ENCODE data around the gene TCF21.
A peak's percentile ranks its signal among the peaks of the same experiment; 100 is the strongest.
"Not testable (repeated sequence)": the region's sequence is repeated elsewhere in the genome, so short reads cannot be mapped to it uniquely, and the experiment has no call there.

The TCF21 gene

DNA sequence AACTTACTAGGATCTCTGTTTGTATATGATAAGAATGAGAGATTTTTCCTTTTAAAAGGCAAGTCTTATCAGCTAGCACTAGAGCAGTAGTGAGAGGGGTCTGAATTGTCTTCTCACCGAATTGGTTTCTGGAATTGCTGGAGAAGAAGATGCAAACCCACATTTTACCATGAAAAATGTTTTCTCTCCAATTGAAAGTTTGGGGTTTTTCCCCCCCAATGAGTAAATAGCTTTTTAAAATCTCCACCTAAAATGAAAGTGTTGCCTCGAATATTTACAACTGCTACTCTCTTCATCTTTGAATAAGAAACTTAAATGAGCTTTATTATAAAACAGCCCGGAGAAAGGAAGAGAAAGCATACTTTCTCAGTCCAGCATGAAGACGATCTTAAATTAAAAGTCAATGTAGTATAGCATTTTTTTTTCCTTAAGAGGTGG, 1.8 kb downstream of the TCF21 start:
- DNase-seq = no peak

GRCh38 chr6:133891149-133891926, 2.4 kb downstream of the TCF21 start:
- peak; percentile 25 to 34 for DNase-seq

GRCh38 chr6:133891927-133892812, 3.3 kb downstream of the TCF21 start:
- DNase-seq = no peak

- DNase-seq = no peak
Observed at GRCh38 chr6:133892813-133893691, 4.1 kb downstream of the TCF21 start.

DNA sequence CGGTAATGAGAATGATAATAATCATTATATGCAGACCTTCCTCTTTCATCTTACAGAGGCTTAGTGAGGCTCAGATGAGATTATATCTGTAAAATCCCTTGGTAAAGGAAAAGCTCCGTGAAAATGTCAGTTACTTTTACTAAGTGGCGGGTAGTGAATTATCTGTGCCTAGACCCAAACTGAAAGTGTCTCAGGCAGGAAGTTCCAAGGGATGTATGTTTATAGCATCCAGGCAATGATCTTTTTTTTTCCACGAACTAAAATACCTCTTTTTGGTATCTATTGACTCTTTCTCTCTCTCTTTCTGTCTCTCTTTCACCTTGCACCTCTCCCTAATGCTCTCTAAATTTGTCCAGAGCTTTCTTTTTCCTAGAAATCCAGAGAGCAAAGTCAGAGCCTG, 5.0 kb downstream of the TCF21 start:
- no peak for DNase-seq

GRCh38 chr6:133894369-133894768, 5.5 kb downstream of the TCF21 start:
- no peak for DNase-seq

DNA sequence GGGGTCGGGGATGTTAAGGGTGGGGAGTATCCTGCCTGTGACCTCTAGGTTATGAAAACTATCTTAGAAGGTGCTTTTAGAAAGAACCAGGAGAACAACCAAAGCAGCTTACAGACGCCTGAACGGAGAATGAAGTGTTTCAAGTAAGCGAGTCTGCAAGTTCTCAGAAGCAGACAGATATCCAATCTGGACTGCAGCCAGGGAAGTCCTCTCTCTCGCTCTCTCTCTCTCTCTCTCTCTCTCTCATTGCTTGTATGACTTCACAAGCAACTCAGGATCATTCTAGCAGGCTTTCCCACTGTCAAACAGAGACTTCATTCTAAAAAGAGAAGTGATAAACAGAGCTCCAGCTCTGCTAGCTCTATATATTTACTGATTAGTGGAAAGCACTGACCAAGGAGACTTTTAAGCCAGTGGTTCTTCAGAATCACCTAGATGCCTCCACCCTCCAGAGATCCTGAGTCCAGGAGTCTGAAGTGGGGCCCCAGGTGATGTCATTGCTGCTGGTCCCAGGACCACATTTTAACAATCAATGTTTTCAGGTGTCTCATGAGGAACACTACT, 6.0 kb downstream of the TCF21 start:
- no peak for DNase-seq

GRCh38 chr6:133895573-133896343, 6.8 kb downstream of the TCF21 start:
- DNase-seq = no peak

- DNase-seq = no peak
Observed at GRCh38 chr6:133896344-133896721, 7.4 kb downstream of the TCF21 start.

DNA sequence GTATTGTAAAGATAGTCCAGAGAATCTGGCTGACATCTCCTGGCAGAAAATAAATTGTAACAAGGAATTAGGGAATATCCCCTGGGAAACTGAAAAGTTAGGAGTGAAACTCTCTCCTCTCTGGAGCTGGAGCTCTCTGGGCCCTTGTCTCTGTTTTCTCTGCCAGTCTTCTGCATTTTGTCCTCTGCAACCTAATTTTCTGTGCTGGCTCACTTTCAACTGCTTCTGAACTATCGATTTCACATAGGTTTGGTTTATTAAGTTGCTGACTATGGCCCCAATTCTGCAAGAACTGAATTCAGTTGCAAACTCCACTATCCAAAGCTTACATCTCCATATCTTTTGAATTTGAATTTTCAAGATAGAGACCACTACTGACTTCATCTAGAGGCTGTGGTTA, 9.3 kb downstream of the TCF21 start:
- DNase-seq = no peak

GRCh38 chr6:133899556-133899955, 10.6 kb downstream of the TCF21 start:
- no peak for DNase-seq

DNA sequence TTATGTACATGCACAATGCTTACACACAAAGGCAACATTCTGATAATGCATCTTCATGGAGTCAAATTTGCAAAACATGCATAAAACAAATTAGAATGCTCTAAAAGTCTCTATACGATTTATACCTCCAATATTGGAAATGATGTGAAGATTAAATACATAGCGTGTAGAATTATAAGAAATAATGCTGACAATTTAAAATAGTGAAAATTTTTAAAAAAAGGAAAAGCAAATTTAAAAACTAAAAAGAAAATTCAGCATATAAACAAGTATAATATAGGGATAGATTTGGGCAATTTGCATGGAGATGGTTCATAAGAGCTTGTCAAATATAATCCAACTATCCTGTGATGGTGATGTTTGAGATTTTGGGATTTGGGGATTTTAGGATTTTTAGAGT, 14.9 kb downstream of the TCF21 start:
- DNase-seq = no peak

- DNase-seq = no peak
Observed at GRCh38 chr6:133906050-133906449, 17.1 kb downstream of the TCF21 start.

GRCh38 chr6:133916650-133917151, 27.8 kb downstream of the TCF21 start:
- peak; percentile 85 to 88 for DNase-seq

DNA sequence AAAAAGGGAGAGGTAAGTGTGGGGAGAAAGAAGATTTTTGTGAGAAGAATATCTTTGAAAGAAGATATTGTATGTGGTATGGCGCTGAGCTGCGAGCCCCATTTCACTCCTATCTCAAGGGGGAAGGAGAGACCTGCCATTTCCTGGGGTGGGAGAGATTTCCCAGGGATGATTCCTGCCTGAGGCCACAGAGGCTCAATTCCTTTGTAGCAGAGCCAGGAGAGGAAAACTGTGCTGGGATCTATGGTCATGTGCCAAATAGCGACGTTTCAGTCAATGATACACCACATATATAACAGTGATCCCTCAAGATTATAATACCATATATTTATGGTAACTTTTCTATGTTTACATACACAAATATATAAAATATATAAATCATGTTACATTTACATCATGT, 28.9 kb downstream of the TCF21 start:
- DNase-seq = no peak

DNA sequence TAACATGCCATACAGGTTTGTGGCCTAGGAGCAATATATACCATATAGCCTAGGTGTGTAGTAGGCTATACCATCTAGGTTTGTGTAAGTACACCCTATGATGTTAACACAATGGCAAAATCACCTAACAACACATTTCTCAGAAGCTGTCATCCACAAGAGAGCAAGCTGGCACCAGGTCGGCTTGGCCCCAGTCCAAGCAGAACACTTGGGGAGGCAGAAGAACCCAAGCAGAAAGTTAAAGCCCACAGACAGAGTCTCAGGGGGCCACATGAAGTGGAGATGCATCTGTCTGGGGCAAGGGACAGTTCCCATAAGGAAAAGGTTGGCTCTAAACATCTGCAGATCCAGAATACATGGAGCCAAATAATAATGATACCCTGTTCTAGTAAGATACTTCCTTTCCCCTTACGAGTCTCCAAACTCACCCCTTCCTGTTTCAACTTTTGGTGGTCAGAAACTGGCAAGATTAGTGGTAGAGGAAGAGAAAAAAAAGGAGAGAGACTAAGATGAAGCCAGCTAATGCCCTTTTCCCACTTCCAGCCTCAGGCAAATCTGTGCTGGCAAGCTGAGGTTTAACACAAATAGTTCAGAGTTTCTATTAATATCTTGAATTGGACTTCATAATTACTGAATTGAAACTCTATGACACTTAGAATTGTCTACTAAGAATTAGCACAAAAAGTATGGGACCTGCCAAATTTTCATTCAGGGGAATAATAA, 29.5 kb downstream of the TCF21 start:
- no peak for DNase-seq

DNA sequence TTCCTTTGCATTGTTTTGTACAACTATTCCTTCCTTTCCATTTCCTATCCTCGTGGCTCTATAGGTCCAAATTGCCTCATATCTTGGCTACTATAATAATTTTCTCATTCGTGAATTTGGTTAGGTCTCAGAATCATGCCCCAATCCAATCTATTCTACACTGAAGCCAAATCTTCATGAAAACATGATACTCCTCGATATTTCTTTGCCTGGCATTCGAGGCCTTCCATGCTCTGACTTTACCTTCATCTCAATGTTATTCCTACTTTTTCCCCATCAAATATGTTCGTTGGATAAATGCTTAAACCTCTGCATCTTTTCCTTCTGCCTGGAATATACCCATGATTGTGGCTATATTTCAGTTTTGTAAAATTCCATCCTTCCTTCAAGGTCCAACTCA, 30.4 kb downstream of the TCF21 start:
- DNase-seq = no peak

GRCh38 chr6:133921249-133921859, 32.4 kb downstream of the TCF21 start:
- peak; percentile 71 to 79 for DNase-seq

DNA sequence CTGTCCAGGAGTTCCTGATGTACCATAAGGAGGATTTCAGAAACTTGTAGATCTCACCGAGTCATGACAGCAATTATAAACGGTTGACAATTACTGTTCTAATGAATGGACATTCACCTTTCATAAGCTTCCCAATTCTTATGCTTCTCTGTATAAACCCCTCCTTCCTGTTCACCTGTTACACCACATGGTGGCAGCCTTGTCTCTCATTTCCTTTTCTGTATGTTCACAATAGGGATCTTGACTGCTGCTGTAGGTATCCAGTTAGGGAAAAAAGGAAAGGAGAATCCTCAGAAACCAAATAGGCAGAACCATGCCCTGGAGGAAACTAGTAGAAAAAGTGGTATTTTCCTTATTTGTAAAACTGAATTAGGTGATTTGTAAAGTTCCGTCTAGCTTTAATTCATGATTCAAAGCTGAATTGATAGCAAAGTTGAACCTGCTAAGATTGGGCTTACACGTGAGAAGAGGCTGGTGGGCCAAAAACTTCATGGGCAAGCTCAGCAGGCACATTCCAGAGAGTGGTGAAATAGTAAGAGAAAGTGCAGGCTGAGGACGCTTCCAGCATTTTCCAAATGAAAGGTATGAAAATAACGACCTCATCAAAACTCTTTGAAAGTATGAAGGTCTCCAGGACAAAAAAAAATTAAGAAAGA, 35.2 kb downstream of the TCF21 start:
- peak; percentile 42 to 61 for DNase-seq

- DNase-seq = not testable (repeated sequence)
Observed at GRCh38 chr6:133931221-133931620, 42.3 kb downstream of the TCF21 start.
